Karpas-422 (cell line): ENCODE data around the gene APOC3. TPM values are rescaled to one million over a fixed set of nuclear protein-coding genes. Genes with fewer than 3 reads are reported as not detected.
A peak's percentile ranks its signal among the peaks of the same experiment; 100 is the strongest.

Source experiments
- DNase-seq: peaks from one replicate; pipeline ENCODE4 v3.0.0-alpha.2; 2015
- H2AFZ ChIP-seq: fragments of 200-600 bp; sonication (generic); 2 replicates; pipeline ENCODE4 v1.6.1; 2014; ENCODE audit warnings: antibody characterized with exemption, low read length, mixed read lengths
- H3K27ac ChIP-seq: fragments of 200-600 bp; sonication (generic); 2 replicates; pipeline ENCODE4 v1.5.1; 2014; ENCODE audit warnings: mild to moderate bottlenecking, low read length, moderate library complexity
- H3K27me3 ChIP-seq: fragments of 200-600 bp; sonication (generic); 2 replicates; pipeline ENCODE4 v1.6.1; 2014; ENCODE audit warnings: low read length, mixed read lengths
- H3K36me3 ChIP-seq: fragments of 200-600 bp; sonication (generic); 2 replicates; pipeline ENCODE4 v1.6.1; 2014; ENCODE audit warnings: low read length, mixed read lengths; ENCODE audit not compliant: insufficient read depth
- H3K4me1 ChIP-seq: fragments of 200-600 bp; sonication (generic); 2 replicates; pipeline ENCODE4 v1.6.1; 2014; ENCODE audit warnings: mild to moderate bottlenecking, low read length, mixed read lengths
- H3K4me2 ChIP-seq: fragments of 200-600 bp; sonication (generic); 2 replicates; pipeline ENCODE4 v1.6.1; 2014; ENCODE audit warnings: low read length, low read depth, mild to moderate bottlenecking; ENCODE audit not compliant: poor library complexity, severe bottlenecking
- H3K4me3 ChIP-seq: fragments of 200-600 bp; sonication (generic); 2 replicates; pipeline ENCODE4 v1.5.1; 2014; ENCODE audit warnings: mild to moderate bottlenecking, antibody characterized with exemption, low read length, mixed read lengths
- H3K79me2 ChIP-seq: fragments of 200-600 bp; sonication (generic); 2 replicates; pipeline ENCODE4 v1.6.1; 2014; ENCODE audit warnings: mild to moderate bottlenecking, low read length, mixed read lengths
- H3K9ac ChIP-seq: fragments of 200-600 bp; sonication (generic); 2 replicates; pipeline ENCODE4 v1.6.0; 2014; ENCODE audit warnings: low read length
- H3K9me2 ChIP-seq: fragments of 200-600 bp; sonication (generic), shearing (Covaris generic); replicated peaks from 2 replicates; pipeline ENCODE4 v1.6.0; 2014; ENCODE audit warnings: mild to moderate bottlenecking, low read length, moderate library complexity; ENCODE audit not compliant: insufficient read depth
- H3K9me3 ChIP-seq: fragments of 300-700, 200-600 bp; sonication (generic); 2 replicates; pipeline ENCODE4 v1.6.1; 2014; ENCODE audit warnings: low read length, mixed read lengths
- H4K20me1 ChIP-seq: fragments of 200-600 bp; sonication (generic); 2 replicates; pipeline ENCODE4 v1.6.1; 2014; ENCODE audit warnings: mild to moderate bottlenecking, antibody characterized with exemption, low read length, low read depth; ENCODE audit not compliant: insufficient read depth
- total RNA-seq: library from RNA; depleted of rRNA; stranded (reverse); fragments of >200 nt; shearing (Covaris generic); gene quantifications from 2 replicates; pipeline ENCODE4 v1.2.3, GENCODE V29; 2014; ENCODE audit warnings: low replicate concordance

The APOC3 gene
- total RNA-seq, 1 experiment from 2014 or later, result not detected

- Histone ChIP-seq H3K4me3 (no peak overlapping the region), H3K9ac (no peak overlapping the region), H2AFZ (no peak overlapping the region)
Measured at GRCh38 chr11:116790167-116791001, 39.3 kb upstream of the APOC3 start.

GRCh38 chr11:116791002-116791812, 38.5 kb upstream of the APOC3 start:
- Histone ChIP-seq H3K4me2 (no peak overlapping the region), H3K4me3 (no peak overlapping the region)
- DNase-seq, result peak; percentile 74

More at GRCh38 chr11:116790167-116791001, 39.3 kb upstream of the APOC3 start:
- H3K27me3 ChIP-seq, result no peaks in the 10 kb centered on the region
- H3K9me2 ChIP-seq, result no peaks in the 10 kb centered on the region
- H4K20me1 ChIP-seq, result peaks cover 4% of the 10 kb centered on the region; the same call in 1 of the 2 replicates
- no peaks in the 10 kb centered on the region for H3K9me3 ChIP-seq
- peaks cover 22% of the 10 kb centered on the region for H3K79me2 ChIP-seq
- H3K36me3 ChIP-seq, result peaks cover 5% of the 10 kb centered on the region; the same call in 1 of the 2 replicates
- no peak for DNase-seq
- H3K27ac ChIP-seq, result no peak overlapping the region
- H3K4me1 ChIP-seq, result peaks cover 15% of the 10 kb centered on the region
- no peak overlapping the region for H3K4me2 ChIP-seq

DNA sequence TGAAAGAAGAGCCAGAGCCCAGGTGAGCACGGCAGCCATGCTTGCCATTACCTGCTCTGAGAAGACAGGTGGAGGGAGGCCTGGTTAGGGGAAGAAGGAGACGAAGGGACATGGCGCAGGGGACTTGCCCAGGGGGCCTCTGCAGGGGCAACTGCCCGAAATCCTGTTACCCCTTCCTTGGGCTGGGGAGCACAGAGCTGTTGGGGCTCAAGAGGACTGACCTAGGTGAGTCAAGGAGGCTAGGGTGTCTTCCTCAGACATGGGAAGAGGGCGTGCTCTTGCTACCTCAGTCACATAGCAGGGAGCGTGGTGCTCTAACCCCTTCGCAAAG, 37.9 kb upstream of the APOC3 start, which contains the start of gene APOA5:
Gene APOA5, minus strand, starts transcription at position 67 of the 331 bp plus-strand sequence. Its CDS starts 19 bp downstream, at position 48.
- H3K4me1 ChIP-seq, result peaks cover 9% of the 10 kb centered on the region
- no peak within 1 kb of the TSS for H2AFZ ChIP-seq
- H3K36me3 ChIP-seq, result no peaks in the 10 kb centered on the region
- H3K79me2 ChIP-seq, result peaks cover 10% of the 10 kb centered on the region
- DNase-seq, result peak; percentile 10
- H3K9me2 ChIP-seq, result no peaks in the 10 kb centered on the region
- peaks cover 1% of the 10 kb centered on the region; the same call in 1 of the 2 replicates for H4K20me1 ChIP-seq
- no peaks in the 10 kb centered on the region for H3K27me3 ChIP-seq
- H3K27ac ChIP-seq, result no peak within 1 kb of the TSS
- no peak within 1 kb of the TSS for H3K9ac ChIP-seq
- no peak within 1 kb of the TSS for H3K4me2 ChIP-seq
- no peaks in the 10 kb centered on the region for H3K9me3 ChIP-seq
- no peak within 1 kb of the TSS for H3K4me3 ChIP-seq

More at GRCh38 chr11:116791002-116791812, 38.5 kb upstream of the APOC3 start:
- no peaks in the 10 kb centered on the region for H3K36me3 ChIP-seq
- H3K9ac ChIP-seq, result no peak overlapping the region
- no peak overlapping the region for H3K27ac ChIP-seq
- H4K20me1 ChIP-seq, result peaks cover 4% of the 10 kb centered on the region; the same call in 1 of the 2 replicates
- no peaks in the 10 kb centered on the region for H3K9me2 ChIP-seq
- no peaks in the 10 kb centered on the region for H3K9me3 ChIP-seq
- peaks cover 15% of the 10 kb centered on the region for H3K4me1 ChIP-seq
- no peak overlapping the region for H2AFZ ChIP-seq
- H3K27me3 ChIP-seq, result no peaks in the 10 kb centered on the region
- peaks cover 16% of the 10 kb centered on the region for H3K79me2 ChIP-seq

DNA sequence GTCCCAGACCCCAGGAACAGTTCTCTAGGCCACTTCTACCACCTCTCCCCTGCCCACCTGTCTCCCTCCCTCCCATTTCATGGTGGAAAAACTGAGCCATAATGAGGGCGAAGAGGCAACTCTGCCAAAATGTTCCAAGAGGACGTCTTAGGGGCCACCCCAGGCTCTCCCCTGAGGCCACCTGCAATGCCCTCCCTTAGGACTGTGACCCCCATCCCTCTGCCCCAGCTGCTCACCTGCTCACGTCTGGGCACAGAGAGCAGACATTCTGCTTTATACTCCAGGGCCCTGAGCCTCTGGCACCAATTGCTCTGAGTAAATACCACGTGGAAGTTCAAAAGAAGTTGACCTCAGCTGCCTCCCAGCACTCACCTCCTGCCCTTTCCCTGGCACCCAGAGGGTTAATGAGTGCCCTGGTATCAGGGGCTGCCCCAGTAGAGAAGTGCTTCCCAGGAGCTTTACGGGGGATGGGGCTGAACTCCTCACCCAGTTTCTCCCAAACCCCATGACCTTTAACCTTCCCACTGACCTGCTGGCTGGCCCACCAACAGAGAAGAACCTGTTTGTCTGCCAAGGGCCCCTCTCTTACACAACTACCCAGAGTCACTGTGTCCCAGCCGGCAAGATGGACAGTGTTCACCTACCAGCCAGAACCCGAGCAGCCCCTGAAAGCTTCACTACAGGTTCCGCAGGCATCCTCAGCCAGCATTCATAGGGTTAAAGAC, 37.4 kb upstream of the APOC3 start:
- no peaks in the 10 kb centered on the region for H3K9me2 ChIP-seq
- H3K9ac ChIP-seq, result no peak overlapping the region
- no peak overlapping the region for H2AFZ ChIP-seq
- H3K79me2 ChIP-seq, result peaks cover 5% of the 10 kb centered on the region
- no peaks in the 10 kb centered on the region for H3K27me3 ChIP-seq
- H3K4me1 ChIP-seq, result peaks cover 6% of the 10 kb centered on the region
- H3K27ac ChIP-seq, result no peak overlapping the region
- H3K36me3 ChIP-seq, result no peaks in the 10 kb centered on the region
- H3K4me2 ChIP-seq, result no peak overlapping the region
- DNase-seq, result no peak
- H3K9me3 ChIP-seq, result no peaks in the 10 kb centered on the region
- no peaks in the 10 kb centered on the region for H4K20me1 ChIP-seq
- H3K4me3 ChIP-seq, result no peak overlapping the region

- no peaks in the 10 kb centered on the region for H3K9me3 ChIP-seq
- no peak overlapping the region for H3K4me3 ChIP-seq
- no peak overlapping the region for H2AFZ ChIP-seq
- no peak overlapping the region for H3K9ac ChIP-seq
- no peak for DNase-seq
- no peaks in the 10 kb centered on the region for H3K36me3 ChIP-seq
- peaks cover 5% of the 10 kb centered on the region for H3K4me1 ChIP-seq
- no peaks in the 10 kb centered on the region for H4K20me1 ChIP-seq
- no peak overlapping the region for H3K27ac ChIP-seq
- no peaks in the 10 kb centered on the region for H3K79me2 ChIP-seq
- H3K9me2 ChIP-seq, result no peaks in the 10 kb centered on the region
- H3K4me2 ChIP-seq, result no peak overlapping the region
- H3K27me3 ChIP-seq, result no peaks in the 10 kb centered on the region
Measured at GRCh38 chr11:116792869-116793771, 36.6 kb upstream of the APOC3 start.

- H3K4me1 ChIP-seq, result no peaks in the 10 kb centered on the region
- no peak overlapping the region for H2AFZ ChIP-seq
- H3K79me2 ChIP-seq, result no peaks in the 10 kb centered on the region
- no peak overlapping the region for H3K27ac ChIP-seq
- H3K36me3 ChIP-seq, result no peaks in the 10 kb centered on the region
- H3K9me2 ChIP-seq, result no peaks in the 10 kb centered on the region
- no peak overlapping the region for H3K4me2 ChIP-seq
- H3K9me3 ChIP-seq, result no peaks in the 10 kb centered on the region
- H3K4me3 ChIP-seq, result no peak overlapping the region
- H3K27me3 ChIP-seq, result no peaks in the 10 kb centered on the region
- no peak for DNase-seq
- no peak overlapping the region for H3K9ac ChIP-seq
- H4K20me1 ChIP-seq, result no peaks in the 10 kb centered on the region
Measured at GRCh38 chr11:116793772-116794097, 36.0 kb upstream of the APOC3 start.

DNA sequence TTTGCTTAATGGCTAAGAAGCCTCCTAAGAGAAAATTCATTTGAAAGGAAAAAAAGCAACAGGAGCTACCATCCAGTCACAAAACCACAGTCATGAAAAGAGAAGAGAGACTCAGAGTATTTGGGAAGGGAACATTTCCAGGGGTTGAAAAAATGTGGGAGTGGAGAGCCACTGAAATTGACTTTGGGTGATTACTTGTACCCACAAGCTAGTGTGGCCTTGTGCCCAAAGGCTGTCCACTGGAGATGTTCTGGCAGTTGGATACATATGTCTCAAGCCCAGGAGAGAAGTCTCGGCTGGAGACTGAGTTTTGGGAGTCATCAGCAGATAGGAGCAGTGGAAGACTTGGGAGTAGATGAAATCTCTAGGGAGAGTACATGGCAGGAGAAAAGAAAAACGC, 34.9 kb upstream of the APOC3 start:
- Histone ChIP-seq H3K9ac (no peak overlapping the region), H2AFZ (no peak overlapping the region), H3K4me3 (no peak overlapping the region), H4K20me1 (no peaks in the 10 kb centered on the region), H3K79me2 (no peaks in the 10 kb centered on the region), H3K9me3 (no peaks in the 10 kb centered on the region), H3K27ac (no peak overlapping the region), H3K4me1 (no peaks in the 10 kb centered on the region), H3K36me3 (no peaks in the 10 kb centered on the region), H3K9me2 (no peaks in the 10 kb centered on the region), H3K27me3 (no peaks in the 10 kb centered on the region), H3K4me2 (no peak overlapping the region)
- DNase-seq, result no peak
